ENCODE measurements around the gene COX5B. TPM values are rescaled to one million over a fixed set of nuclear protein-coding genes. Genes with fewer than 3 reads are reported as not detected.

COX5B gene
- total RNA-seq, 1 experiment from 2014 or later = 298 TPM

- Histone ChIP-seq H3K4me1 (ENCODE audit: control insufficient read depth, insufficient read depth, low read length) (no peaks in the 10 kb centered on the region), H3K9me3 (ENCODE audit: control insufficient read depth, insufficient read depth, low read depth, low read length) (no peaks in the 10 kb centered on the region), H3K36me3 (ENCODE audit: control insufficient read depth, insufficient read depth, low read length) (no peaks in the 10 kb centered on the region), H3K4me3 (ENCODE audit: low read depth in 2 of 2, low read length in 2 of 2) (no peak overlapping the region), H3K27ac (ENCODE audit: low read length) (no peak overlapping the region), H3K27me3 (ENCODE audit: control insufficient read depth, insufficient read depth, low read length) (no peaks in the 10 kb centered on the region)
- ChIA-PET CTCF (no interaction called here), POLR2A (no interaction called here)
- BruUV-seq (replicated peaks) = no TSS peak
- in situ Hi-C loops (cut with HindIII; ENCODE audit: low pct_unique_long_range_greater_than_20kb, low sequenced_read_pairs) = no loop called here
- no peak for DNase-seq (ENCODE audit: low read depth, low spot score)
- TF ChIP-seq CTCF (IDR thresholded peaks at IDR 0.05) (no peak), REST (IDR thresholded peaks at IDR 0.05; ENCODE audit: insufficient read depth in 1 of 2, low read depth in 2 of 2, low read length in 1 of 2) (no peak), POLR2AphosphoS5 (IDR thresholded peaks at IDR 0.05; ENCODE audit: low read depth, low read length) (no peak), SIN3A (IDR thresholded peaks at IDR 0.05; ENCODE audit: borderline replicate concordance, insufficient read depth, low read depth, low read length) (no peak), TCF7L2 (IDR thresholded peaks at IDR 0.05; ENCODE audit: low read depth, low read length) (no peak)
- ATAC-seq = no peak
- intact Hi-C loops (cut with micrococcal nuclease; ENCODE audit: unreplicated experiment) = no loop called here
Measured at GRCh38 chr2:97673915-97674283, 28.0 kb downstream of the COX5B start.

GRCh38 chr2:97675430-97676113 lies 29.7 kb downstream of the COX5B start:
- ATAC-seq (no peak), DNase-seq (ENCODE audit: low read depth, low spot score) (no peak)
- Histone ChIP-seq H3K9me3 (ENCODE audit: control insufficient read depth, insufficient read depth, low read depth, low read length) (no peaks in the 10 kb centered on the region), H3K4me1 (ENCODE audit: control insufficient read depth, insufficient read depth, low read length) (no peaks in the 10 kb centered on the region), H3K4me3 (ENCODE audit: low read depth in 2 of 2, low read length in 2 of 2) (no peak overlapping the region), H3K36me3 (ENCODE audit: control insufficient read depth, insufficient read depth, low read length) (no peaks in the 10 kb centered on the region), H3K27me3 (ENCODE audit: control insufficient read depth, insufficient read depth, low read length) (no peaks in the 10 kb centered on the region), H3K27ac (ENCODE audit: low read length) (no peak overlapping the region)
- ChIA-PET CTCF (interaction anchor here (0.8 kb wide), 1 partner anchor 12 kb away, joined by 3 read pairs; the partner anchor contains the start of gene ACTR1B), POLR2A (no interaction called here)
- no TSS peak for BruUV-seq (replicated peaks)
- in situ Hi-C loops (cut with HindIII; ENCODE audit: low pct_unique_long_range_greater_than_20kb, low sequenced_read_pairs) (no loop called here), intact Hi-C loops (cut with micrococcal nuclease; ENCODE audit: unreplicated experiment) (no loop called here)
- TF ChIP-seq TCF7L2 (IDR thresholded peaks at IDR 0.05; ENCODE audit: low read depth, low read length) (no peak), REST (IDR thresholded peaks at IDR 0.05; ENCODE audit: insufficient read depth in 1 of 2, low read depth in 2 of 2, low read length in 1 of 2) (no peak), CTCF (IDR thresholded peaks at IDR 0.05) (no peak), SIN3A (IDR thresholded peaks at IDR 0.05; ENCODE audit: borderline replicate concordance, insufficient read depth, low read depth, low read length) (no peak), POLR2AphosphoS5 (IDR thresholded peaks at IDR 0.05; ENCODE audit: low read depth, low read length) (no peak)

Measured in Panc1 (cell line).